Stomach smooth muscle (tissue), 2 donors: Measurements from ENCODE around the gene APOBEC3A.
"Not testable (repeated sequence)": the region's sequence is repeated elsewhere in the genome, so short reads cannot be mapped to it uniquely, and the experiment has no call there.

ENCODE experiments used
- H3K27ac ChIP-seq: one replicate; pipeline ENCODE4 v1.7.0; 2013; ENCODE audit warnings: mild to moderate bottlenecking, low read length, inconsistent platforms
- H3K27me3 ChIP-seq, 2 donors: one replicate each; pipeline ENCODE4 v1.7.0; 2013; ENCODE audit warnings: low read length in 2 of 2; ENCODE audit not compliant: insufficient read depth in 2 of 2, control insufficient read depth in 1 of 2
- H3K36me3 ChIP-seq, 2 donors: one replicate each; pipeline ENCODE4 v1.7.0; 2013; ENCODE audit warnings: low read length in 2 of 2; ENCODE audit not compliant: control insufficient read depth in 2 of 2, insufficient read depth in 2 of 2
- H3K4me1 ChIP-seq: one replicate; pipeline ENCODE4 v1.7.0; 2013; ENCODE audit warnings: low read length; ENCODE audit not compliant: control insufficient read depth, insufficient read depth
- H3K4me3 ChIP-seq, 2 donors: one replicate each; pipeline ENCODE4 v1.7.0; 2013; ENCODE audit warnings: low read length in 2 of 2
- H3K9ac ChIP-seq, 2 donors: one replicate each; pipeline ENCODE4 v1.7.0; 2013; ENCODE audit warnings: low read length in 2 of 2, mild to moderate bottlenecking in 1 of 2
- H3K9me3 ChIP-seq, 2 donors: one replicate each; pipeline ENCODE4 v1.7.0; 2013; ENCODE audit warnings: low read length in 2 of 2; ENCODE audit not compliant: control insufficient read depth in 2 of 2
- donor health status: healthy.
- donor health status: Pancreatic carcinoma.

Gene APOBEC3A

DNA sequence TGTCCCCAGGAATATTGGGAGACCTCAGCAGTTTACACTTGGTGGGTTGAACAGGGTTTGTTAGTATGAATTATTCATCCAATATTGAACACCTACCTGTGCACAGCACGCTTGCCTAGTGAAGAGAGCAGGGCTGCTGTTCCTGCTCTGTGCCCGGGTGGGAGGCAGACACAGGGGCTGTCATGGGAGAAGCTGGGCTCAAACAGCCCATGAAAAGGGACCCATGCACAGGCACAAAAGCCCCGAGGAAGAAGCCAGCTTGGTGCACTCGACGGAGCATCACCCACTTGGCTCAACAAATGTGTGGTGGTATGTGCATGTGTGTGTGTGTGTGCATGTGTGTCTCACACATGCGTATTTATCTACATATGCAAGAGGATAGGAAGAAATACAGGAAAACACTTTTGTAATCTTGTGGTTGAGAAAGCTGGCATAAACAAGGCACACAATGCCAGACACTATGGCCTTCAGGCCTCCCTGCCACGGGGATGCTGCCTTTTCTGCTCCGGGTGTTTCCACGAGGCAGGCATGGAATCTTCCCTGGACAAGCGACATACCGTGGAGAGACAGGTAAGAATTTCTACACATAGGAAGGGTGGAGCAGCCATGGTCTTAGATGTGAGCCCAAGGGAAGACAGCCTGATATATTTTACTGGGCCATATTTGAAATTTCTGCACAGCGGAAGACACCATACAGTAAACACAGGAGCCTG, 5.0 kb upstream of the APOBEC3A start:
- H3K4me3 ChIP-seq: no peak overlapping the region
- H3K36me3 ChIP-seq: no peaks in the 10 kb centered on the region
- no peak overlapping the region for H3K9ac ChIP-seq
- no peaks in the 10 kb centered on the region for H3K4me1 ChIP-seq
- H3K9me3 ChIP-seq: no peaks in the 10 kb centered on the region
- H3K27me3 ChIP-seq: no peaks in the 10 kb centered on the region
- H3K27ac ChIP-seq: no peak overlapping the region

DNA sequence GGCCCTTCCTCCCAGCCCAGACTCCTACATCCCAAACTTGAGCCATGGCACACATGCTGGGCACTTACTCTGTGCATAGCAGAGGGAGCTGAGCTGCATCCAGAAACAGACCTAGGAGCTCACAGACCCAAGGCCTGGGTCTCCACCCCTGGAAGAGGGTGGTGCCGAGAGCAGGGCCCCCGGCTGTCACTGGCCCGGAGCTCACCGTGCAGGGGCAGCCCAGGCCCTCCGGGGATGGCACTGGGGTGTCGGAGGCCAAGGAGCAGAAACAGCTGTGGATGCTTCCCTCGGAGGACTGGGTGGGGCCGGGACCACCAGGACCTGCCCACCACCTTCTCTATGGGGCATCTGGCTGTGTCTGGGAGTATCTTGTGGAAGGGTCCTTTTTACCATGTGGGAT, 4.3 kb upstream of the APOBEC3A start:
- no peaks in the 10 kb centered on the region for H3K27me3 ChIP-seq
- H3K27ac ChIP-seq: no peak overlapping the region
- no peaks in the 10 kb centered on the region for H3K9me3 ChIP-seq
- H3K4me3 ChIP-seq: no peak overlapping the region
- H3K4me1 ChIP-seq: no peaks in the 10 kb centered on the region
- no peak overlapping the region for H3K9ac ChIP-seq
- H3K36me3 ChIP-seq: no peaks in the 10 kb centered on the region

DNA sequence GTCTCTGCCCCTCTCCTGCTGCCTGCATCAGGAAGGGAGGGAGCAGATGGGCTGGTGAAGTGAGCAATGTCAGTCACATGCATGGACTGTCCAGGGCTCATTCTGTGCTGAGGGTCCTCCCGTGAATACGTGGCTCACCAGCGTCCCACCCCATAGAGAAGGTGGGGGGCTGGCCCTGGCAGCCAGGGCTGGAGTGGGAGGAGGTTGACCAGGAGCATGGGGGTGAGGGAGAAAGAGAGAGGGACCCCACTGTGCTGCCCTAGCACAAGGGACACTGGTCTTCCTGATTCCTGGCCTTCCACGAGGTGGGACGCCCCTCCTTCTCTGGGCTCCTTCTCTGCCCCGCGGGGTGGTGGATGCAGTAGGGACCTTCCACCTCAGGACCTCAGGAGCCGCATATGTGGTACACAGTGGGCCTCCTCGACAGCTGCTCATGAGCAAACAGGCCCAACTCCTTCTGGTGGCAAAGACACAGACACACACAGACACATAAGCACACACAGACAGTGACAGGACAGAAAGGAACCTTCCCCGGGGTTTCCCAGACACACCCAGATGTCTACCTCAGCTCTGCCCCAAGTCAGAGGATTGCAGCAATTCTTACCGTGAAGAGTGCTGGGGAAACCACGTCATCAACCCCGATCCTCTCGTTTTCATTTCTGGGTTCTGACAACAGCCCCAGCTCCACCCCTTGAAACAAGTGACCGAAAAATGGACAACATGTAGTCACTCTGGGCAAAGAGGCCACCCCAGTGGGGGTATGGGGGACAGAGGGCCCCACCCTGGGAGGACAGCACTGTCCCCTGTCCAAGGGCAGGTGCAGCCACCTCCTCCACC, 3.6 kb upstream of the APOBEC3A start:
- no peak overlapping the region for H3K9ac ChIP-seq
- H3K27me3 ChIP-seq: no peaks in the 10 kb centered on the region
- no peaks in the 10 kb centered on the region for H3K4me1 ChIP-seq
- H3K36me3 ChIP-seq: no peaks in the 10 kb centered on the region
- no peak overlapping the region for H3K27ac ChIP-seq
- no peaks in the 10 kb centered on the region for H3K9me3 ChIP-seq
- H3K4me3 ChIP-seq: no peak overlapping the region

DNA sequence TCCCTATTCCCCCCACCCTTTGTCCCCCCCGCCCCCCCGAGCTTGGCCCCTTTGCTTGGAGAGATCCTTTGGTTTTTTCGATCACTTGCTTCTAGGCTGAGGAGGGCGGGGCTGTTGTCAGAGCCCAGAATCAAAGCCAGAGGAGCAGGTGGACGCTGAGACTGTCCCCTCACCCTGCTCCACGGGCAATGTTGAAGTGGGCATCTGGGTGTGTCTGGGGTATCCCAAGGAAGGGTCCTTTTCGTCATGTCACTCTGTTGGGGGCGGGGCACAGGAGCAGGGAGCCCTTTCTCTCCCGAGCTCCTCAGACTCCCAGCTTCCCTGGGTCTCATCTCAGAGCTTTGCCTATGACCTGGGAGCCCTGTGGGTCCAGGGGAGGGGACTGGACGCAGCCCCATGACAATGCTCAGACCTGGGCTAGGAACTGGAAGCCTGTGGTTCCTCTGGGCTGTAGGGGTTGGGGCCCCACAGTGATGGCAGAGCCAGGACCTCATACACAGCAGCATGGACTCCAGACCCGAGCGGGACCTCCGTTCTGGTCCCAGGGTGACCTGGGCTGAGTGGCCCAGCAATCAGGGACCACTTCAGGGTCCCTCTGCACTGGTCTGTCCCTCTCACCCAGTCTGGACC, 2.9 kb upstream of the APOBEC3A start:
- no peaks in the 10 kb centered on the region for H3K36me3 ChIP-seq
- no peaks in the 10 kb centered on the region for H3K9me3 ChIP-seq
- no peak overlapping the region for H3K27ac ChIP-seq
- H3K9ac ChIP-seq: no peak overlapping the region
- H3K4me3 ChIP-seq: no peak overlapping the region
- no peaks in the 10 kb centered on the region for H3K27me3 ChIP-seq
- no peaks in the 10 kb centered on the region for H3K4me1 ChIP-seq

DNA sequence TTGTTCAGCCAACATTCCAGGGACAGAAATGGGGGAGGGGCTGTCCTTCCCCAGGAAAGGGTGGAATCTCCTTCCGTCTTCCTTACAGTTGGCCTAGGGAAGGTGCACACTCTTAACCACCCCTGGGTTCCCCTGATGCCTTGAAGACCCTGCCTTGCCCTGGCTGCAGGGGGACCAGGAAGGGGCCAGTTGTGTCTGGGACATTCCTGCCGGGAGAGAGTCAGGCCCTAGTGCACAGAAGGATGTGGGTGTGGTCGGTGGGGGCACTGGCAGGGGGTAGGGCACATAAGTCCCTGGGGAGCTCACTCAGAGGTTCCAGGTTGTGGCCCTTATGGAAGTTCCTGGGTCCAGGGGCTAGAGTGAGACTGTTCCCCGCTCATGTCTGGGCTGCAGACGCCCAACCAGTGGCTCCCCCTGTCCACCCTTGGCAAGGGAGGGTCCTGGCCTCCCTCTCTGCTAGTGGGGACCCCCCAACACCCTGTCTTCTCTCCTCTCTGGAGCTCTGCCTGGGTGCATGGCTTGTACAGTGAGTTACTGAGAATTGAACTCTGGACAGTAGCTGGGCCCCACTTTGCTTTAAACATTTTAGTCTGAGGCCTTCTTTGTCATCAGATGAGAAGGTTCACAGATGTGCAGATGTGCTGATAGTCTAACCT, 2.0 kb upstream of the APOBEC3A start:
- no peak overlapping the region for H3K27ac ChIP-seq
- H3K4me3 ChIP-seq: no peak overlapping the region
- no peaks in the 10 kb centered on the region for H3K27me3 ChIP-seq
- no peak overlapping the region for H3K9ac ChIP-seq
- no peaks in the 10 kb centered on the region for H3K4me1 ChIP-seq
- no peaks in the 10 kb centered on the region for H3K36me3 ChIP-seq
- H3K9me3 ChIP-seq: no peaks in the 10 kb centered on the region

DNA sequence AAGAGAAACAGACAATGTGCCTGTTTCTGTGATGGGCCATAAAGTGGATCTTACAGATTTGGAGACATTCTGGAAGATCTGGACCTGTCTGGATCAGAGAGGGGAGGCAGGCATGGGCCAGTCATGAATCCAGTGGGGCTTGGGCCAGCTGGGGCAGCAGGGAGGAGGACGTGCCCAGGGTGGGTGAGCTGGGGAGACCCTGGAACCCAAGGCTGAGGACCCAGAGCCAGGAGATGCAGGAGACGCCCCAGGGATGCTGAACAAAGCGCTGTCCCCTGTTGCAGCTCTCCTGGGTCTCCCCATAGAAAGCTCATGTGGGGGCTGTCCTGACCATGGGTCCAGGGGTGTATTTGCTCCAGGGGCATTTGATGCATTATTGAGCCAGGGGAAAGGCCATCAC, 1.5 kb upstream of the APOBEC3A start:
- Histone ChIP-seq H3K4me1 (no peaks in the 10 kb centered on the region), H3K9me3 (no peaks in the 10 kb centered on the region), H3K36me3 (no peaks in the 10 kb centered on the region), H3K9ac (no peak overlapping the region), H3K27me3 (no peaks in the 10 kb centered on the region), H3K27ac (no peak overlapping the region), H3K4me3 (no peak overlapping the region)

DNA sequence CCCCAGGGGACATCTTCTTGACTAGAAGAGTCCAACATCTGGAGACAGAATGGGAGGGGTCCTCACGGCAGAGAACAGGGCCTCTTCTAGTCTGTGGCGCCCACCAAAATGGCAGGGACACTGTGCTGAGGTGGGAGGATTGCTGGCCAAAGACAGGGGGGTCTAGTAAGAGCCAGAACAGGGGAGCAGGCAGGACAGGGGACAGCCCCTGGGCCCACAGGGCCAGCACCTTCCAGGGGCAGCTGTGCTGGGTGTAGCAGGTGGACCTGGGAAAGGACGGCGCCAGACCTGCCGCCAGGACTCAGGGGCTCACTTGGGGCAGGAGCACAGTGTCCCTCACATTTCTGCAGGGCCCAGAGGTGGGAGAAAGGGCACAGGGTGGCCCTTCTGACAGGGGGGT, 858 bp upstream of the APOBEC3A start:
- H3K9me3 ChIP-seq: no peaks in the 10 kb centered on the region
- H3K27me3 ChIP-seq: no peaks in the 10 kb centered on the region
- H3K27ac ChIP-seq: no peak overlapping the region
- no peaks in the 10 kb centered on the region for H3K36me3 ChIP-seq
- no peak overlapping the region for H3K4me3 ChIP-seq
- H3K9ac ChIP-seq: no peak overlapping the region
- H3K4me1 ChIP-seq: no peaks in the 10 kb centered on the region

DNA sequence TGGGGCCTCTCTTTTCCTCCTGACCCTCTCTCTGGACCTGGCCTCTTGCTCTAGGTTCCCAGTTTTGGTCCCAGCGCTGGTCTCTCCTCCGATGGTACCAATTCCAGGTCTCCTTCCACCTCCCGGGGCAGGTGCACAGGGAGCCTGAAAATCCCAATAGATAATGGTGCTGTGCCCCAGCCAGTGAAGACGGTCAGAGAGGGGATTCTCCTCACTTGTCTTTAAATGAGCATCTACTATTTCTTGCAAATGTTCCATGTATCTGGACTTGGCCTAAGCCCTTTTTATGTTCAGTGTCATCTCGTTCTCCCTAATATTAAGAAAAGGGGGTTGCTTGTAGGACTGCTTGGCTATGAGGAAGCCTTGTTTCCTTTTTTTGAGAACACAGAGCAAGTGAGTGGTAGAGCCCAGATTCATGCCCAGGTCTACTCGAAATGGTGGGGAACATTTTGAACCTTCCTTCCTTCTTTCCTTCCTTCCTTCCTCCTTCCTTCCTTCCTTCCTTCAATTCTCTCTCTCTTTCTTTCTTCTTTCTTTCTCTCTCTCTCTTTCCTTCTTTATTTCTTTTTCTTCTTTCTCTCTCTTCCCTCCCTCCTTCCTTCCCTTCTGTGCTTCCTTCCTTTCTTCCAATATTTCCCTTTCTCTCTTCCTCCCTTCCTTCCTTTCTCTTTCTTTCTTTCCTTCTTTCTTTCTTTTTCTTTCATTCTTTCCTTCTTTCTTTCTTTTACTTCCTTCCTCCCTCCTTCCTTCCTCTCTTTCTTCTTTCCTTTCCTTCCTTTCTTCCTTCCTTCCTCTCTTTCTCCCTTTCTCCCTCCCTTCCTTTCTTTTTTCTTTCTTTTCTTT, 620 bp downstream of the APOBEC3A start:
- Histone ChIP-seq H3K9me3 (no peaks in the 10 kb centered on the region), H3K27me3 (no peaks in the 10 kb centered on the region), H3K4me1 (no peaks in the 10 kb centered on the region), H3K36me3 (no peaks in the 10 kb centered on the region), H3K9ac (no peak overlapping the region), H3K27ac (no peak overlapping the region), H3K4me3 (no peak overlapping the region)

DNA sequence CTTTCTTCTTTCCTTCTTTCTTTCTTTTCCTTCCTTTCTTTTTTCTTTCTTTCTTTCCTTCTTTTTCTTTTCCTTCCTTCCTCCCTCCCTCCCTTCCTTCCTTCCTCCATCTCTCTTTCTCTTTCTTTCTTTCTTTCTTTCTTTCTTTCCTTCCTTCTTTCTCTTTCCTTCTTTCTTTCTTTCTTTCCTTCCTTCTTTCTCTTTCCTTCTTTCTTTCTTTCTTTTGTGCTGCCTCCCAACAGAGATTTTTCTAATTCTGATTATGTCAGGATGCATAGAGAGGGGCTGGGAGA, 1.2 kb downstream of the APOBEC3A start:
- not testable (repeated sequence) for H3K9me3 ChIP-seq, H3K4me3 ChIP-seq, H3K27ac ChIP-seq, H3K9ac ChIP-seq, H3K4me1 ChIP-seq, H3K36me3 ChIP-seq, H3K27me3 ChIP-seq

DNA sequence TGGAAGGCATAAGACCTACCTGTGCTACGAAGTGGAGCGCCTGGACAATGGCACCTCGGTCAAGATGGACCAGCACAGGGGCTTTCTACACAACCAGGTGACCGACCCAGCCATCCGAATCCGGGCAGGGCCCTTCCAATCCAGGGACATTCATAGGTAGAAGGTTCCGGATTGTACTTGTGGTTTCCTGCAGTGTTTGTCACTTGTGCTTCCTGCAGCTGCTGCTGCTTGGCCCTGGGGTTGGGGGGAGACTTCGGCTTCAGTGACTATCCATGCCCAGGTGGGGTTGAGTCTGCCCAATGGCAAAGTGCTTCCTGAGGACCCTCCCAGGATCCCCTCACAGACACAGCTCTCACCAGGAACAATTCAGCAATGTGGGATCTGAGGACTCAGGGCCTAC, 2.2 kb downstream of the APOBEC3A start:
- no peaks in the 10 kb centered on the region for H3K36me3 ChIP-seq
- H3K4me1 ChIP-seq: no peaks in the 10 kb centered on the region
- H3K27me3 ChIP-seq: no peaks in the 10 kb centered on the region
- no peak overlapping the region for H3K9ac ChIP-seq
- H3K4me3 ChIP-seq: no peak overlapping the region
- no peak overlapping the region for H3K27ac ChIP-seq
- no peaks in the 10 kb centered on the region for H3K9me3 ChIP-seq
